Hepatocyte (in vitro differentiated cells): Measurements from ENCODE around the gene KPNA3.

Source experiments
- CTCF ChIP-seq: fragments of 200-600 bp; sonication (generic); IDR thresholded peaks from 2 replicates; pipeline ENCODE4 v1.5.1; 2016; ENCODE audit warnings: antibody characterized with exemption, mild to moderate bottlenecking; ENCODE audit not compliant: poor library complexity
- EZH2 ChIP-seq: fragments of 200-600 bp; sonication (generic); IDR thresholded peaks from 2 replicates; pipeline ENCODE4 v1.6.1; 2016; ENCODE audit warnings: antibody characterized with exemption, mild to moderate bottlenecking, borderline replicate concordance

GRCh38 chr13:49831455-49831854 is 39.0 kb upstream of the KPNA3 start:
- TF ChIP-seq CTCF (no peak), EZH2 (no peak)
